ENCODE data around the gene MED13.
"Not testable (repeated sequence)": the region's sequence is repeated elsewhere in the genome, so short reads cannot be mapped to it uniquely, and the experiment has no call there.

The MED13 gene

GRCh38 chr17:61895391-61895790 is 169.7 kb downstream of the MED13 start:
- no peak for DNase-seq

DNA sequence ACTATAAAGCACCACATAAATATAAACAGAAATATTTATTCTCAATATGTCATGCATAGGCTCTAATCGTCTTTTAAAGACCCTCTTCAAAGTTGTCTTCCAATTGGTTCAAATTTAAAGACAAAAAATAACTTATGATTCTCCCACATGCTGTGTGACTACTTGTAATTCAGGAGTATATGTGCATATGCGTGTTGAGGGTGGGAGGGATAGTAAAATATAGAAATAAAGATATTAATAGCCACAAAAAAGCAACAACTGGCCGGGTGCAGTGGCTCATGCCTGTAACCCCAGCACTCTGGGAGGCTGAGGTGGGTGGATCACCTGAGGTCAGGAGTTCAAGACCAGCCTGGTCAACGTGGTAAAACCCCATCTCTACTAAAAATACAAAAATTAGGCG is 170.8 kb downstream of the MED13 start:
- not testable (repeated sequence) for DNase-seq
